Lower leg skin (tissue), 4 donors: ENCODE results near the gene RAB6C. TPM values are rescaled to one million over a fixed set of nuclear protein-coding genes. Genes with fewer than 3 reads are reported as not detected.
"Not testable (repeated sequence)": the region's sequence is repeated elsewhere in the genome, so short reads cannot be mapped to it uniquely, and the experiment has no call there.

ENCODE experiments used
- DNase-seq, 2 donors: peaks; one replicate each; pipeline ENCODE4 v3.0.0-alpha.2; 2019; ENCODE audit warnings: low spot score in 2 of 2
- H3K4me3 ChIP-seq: fragments of 200-600 bp; sonication (generic); 2 replicates; pipeline ENCODE4 v1.5.1; 2017; ENCODE audit warnings: mild to moderate bottlenecking, low read depth; ENCODE audit not compliant: poor library complexity, severe bottlenecking
- CTCF ChIP-seq, 3 donors: fragments of 450-650 bp; IDR thresholded peaks; one replicate each; pipeline ENCODE4 v1.5.1; 2016; ENCODE audit warnings: antibody characterized with exemption in 3 of 3, mild to moderate bottlenecking in 3 of 3, moderate library complexity in 2 of 3
- POLR2A ChIP-seq, 2 donors: fragments of 450-650 bp; IDR thresholded peaks; one replicate each; pipeline ENCODE4 v1.6.1; 2016 to 2017; ENCODE audit warnings: antibody characterized with exemption in 2 of 2, mild to moderate bottlenecking in 1 of 2, moderate library complexity in 1 of 2
- WGBS, 2 donors: methylation state at CpG; one replicate each; pipeline ENCODE4 v1.1.5; 2018; 5-methylcytosine and 5-hydroxymethylcytosine counted together
- intact Hi-C: fragments of 100-400 bp; cut with DNase I; formaldehyde crosslinking; loops from one replicate; pipeline ENCODE4 v1.15.0; 2023; ENCODE audit warnings: low total_unique reads
- total RNA-seq, 4 donors: library from RNA; depleted of rRNA; stranded (reverse); fragments of >200 nt; gene quantifications; one replicate each; pipeline ENCODE4 v1.1.0, GENCODE V29; 2016

RAB6C gene
- not detected for total RNA-seq

DNA sequence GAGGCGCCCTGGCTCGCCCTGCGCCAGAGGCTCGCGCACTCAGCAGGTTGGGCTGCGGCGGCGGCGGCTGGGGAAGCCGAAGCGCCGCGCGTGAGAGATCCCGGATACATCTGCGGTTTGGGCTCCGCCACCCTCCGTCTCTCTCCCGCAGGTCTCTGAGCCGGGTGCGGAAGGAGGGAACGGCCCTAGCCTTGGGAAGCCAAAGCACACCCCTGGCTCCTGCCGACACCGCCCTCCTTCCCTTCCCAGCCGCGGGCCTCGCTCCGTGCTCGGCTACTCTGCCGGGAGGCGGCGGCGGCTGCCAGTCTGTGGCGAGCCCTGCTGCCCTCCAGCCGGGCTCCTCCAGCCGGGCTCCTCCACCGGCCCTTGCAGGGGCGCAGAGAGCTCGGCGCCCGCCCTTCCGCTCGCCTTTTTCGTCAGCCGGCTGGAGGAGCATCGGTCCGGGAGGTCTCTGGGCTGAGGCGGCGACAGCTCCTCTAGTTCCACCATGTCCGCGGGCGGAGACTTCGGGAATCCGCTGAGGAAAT, at the start of gene RAB6C:
TSS of gene RAB6C (plus strand) at position 38 of the 527 bp plus-strand sequence. CDS start at position 488, 450 bp downstream.
- DNase-seq, intact Hi-C loops: not testable (repeated sequence)
- 3 to 4% methylated on average over 15 to 35 of the region's 54 CpGs for WGBS, 2 donors
- H3K4me3 ChIP-seq, result peak within 1 kb of the TSS; percentile 20

DNA sequence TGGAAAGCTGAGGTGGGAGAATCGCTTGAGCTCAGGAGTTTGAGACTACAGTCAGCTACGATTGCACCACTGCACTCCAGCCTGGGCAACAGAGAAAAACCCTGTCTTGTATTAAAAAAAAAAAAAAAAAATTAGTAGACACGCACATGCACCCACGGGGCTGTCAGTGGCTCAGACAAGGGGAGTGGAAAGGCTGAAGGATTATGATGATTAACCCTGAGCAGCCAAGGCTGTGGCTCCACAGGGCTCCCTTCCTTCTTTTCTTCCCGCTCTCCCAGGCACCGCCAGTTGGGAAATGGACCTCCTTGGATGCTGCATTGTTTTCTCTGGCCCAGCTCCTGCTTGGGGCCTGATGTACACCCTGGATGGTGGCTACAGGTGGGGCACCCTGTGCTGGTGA, 49.0 kb upstream of the RAB6C start:
- intact Hi-C loops, result no loop called here
- peak in 1 of 2 donors; percentile 29 for DNase-seq
- TF ChIP-seq POLR2A (IDR thresholded peaks at IDR 0.05) (no peak), CTCF (IDR thresholded peaks at IDR 0.05) (no peak)
- 54 to 59% methylated on average over 6 of the region's 6 CpGs for WGBS, 2 donors
- no peak overlapping the region for H3K4me3 ChIP-seq

- H3K4me3 ChIP-seq, intact Hi-C loops: not testable (repeated sequence)
- WGBS, 2 donors, result 33 to 40% methylated on average over 8 of the region's 8 CpGs
- DNase-seq, result peak in 1 of 2 donors; percentile 66
Observed at GRCh38 chr2:129933387-129933786, 46.1 kb upstream of the RAB6C start.

- no peak overlapping the region for H3K4me3 ChIP-seq
- no peak for TF ChIP-seq POLR2A (IDR thresholded peaks at IDR 0.05)
- TF ChIP-seq CTCF (IDR thresholded peaks at IDR 0.05), result no peak
- intact Hi-C loops, result no loop called here
- WGBS, 2 donors, result 6 to 7% methylated on average over 25 to 31 of the region's 41 CpGs
- DNase-seq, result peak in 1 of 2 donors; percentile 64
Observed at GRCh38 chr2:129934044-129934822, 45.2 kb upstream of the RAB6C start.

DNA sequence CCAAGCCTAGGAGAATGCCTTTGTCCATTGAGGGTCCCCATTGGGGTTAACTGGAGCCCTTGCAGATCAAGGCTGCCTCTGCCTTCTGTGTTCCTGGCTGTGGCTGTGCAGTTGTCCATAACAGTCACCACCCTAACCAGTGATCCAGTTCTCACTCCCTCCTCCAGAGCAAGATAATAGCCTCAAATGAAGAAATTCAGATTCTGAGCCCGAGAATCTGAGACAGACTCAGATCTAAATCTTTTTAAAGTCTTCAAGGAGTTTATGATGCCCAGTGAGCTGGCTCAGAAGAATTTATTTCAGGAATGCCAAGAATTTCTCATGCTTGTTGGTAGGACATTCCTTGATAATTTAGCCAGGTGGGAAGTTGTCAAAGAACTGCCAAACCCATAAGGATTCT, 44.3 kb upstream of the RAB6C start:
- no peak overlapping the region for H3K4me3 ChIP-seq
- intact Hi-C loops, result no loop called here
- 17 to 39% methylated on average over 1 of the region's 1 CpG for WGBS, 2 donors
- TF ChIP-seq POLR2A (IDR thresholded peaks at IDR 0.05), result no peak
- TF ChIP-seq CTCF (IDR thresholded peaks at IDR 0.05), result no peak
- DNase-seq, result peak in 1 of 2 donors; percentile 26

- 40 to 80% methylated on average over 9 of the region's 9 CpGs for WGBS, 2 donors
Observed at GRCh38 chr2:129936334-129936934, 43.0 kb upstream of the RAB6C start.

DNA sequence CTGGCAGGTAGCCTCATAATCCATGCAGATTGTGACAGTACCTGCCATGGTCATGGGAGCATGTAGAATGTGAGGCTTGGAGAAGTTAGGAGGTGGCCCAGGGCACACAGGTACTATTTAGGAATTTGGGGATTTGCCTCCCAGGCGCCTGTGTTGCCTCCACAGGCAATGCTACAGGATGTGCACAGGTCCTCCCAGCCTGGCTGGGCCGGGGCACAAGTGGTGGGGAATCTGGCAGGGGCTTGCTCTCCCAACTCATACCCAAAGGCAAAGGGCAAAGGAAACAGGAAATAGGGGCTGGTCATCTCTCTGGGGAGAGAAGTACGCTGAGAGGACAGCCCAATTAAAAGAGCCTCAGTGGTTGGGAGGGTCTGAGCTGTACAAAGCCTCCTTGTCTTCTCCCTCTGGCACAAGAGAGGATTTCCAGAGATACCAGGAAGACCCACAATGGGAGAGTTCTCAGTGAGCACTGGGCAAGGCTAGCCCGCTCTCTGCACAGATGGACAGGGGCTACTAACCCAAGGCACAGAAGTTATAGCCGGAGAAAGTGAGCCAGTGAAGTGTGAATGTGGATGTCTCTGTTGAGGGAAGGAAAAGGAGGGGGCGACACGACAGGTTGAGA, 40.5 kb upstream of the RAB6C start:
- intact Hi-C loops, H3K4me3 ChIP-seq: not testable (repeated sequence)
- peak in 1 of 2 donors; percentile 60 for DNase-seq
- 75 to 80% methylated on average over 6 to 7 of the region's 7 CpGs for WGBS, 2 donors

More at GRCh38 chr2:129936334-129936934, 43.0 kb upstream of the RAB6C start:
- TF ChIP-seq POLR2A (IDR thresholded peaks at IDR 0.05) (no peak), CTCF (IDR thresholded peaks at IDR 0.05) (no peak)
- DNase-seq, result peak; percentile 43 to 90
- intact Hi-C loops, result no loop called here
- no peak overlapping the region for H3K4me3 ChIP-seq

GRCh38 chr2:129943456-129943855, 36.0 kb upstream of the RAB6C start:
- H3K4me3 ChIP-seq, intact Hi-C loops, DNase-seq: not testable (repeated sequence)
- whole genome bisulfite sequencing, 2 donors, result 70 to 88% methylated on average over 8 of the region's 8 CpGs
